GM12878 (cell line): ENCODE data around the gene CTXND2. TPM values are rescaled to one million over a fixed set of nuclear protein-coding genes. Genes with fewer than 3 reads are reported as not detected.
"Not testable (repeated sequence)": the region's sequence is repeated elsewhere in the genome, so short reads cannot be mapped to it uniquely, and the experiment has no call there.

Experiments
- ATAC-seq: fragments of 200-7000 bp; cut with Tn5 transposase; 3 replicates; pipeline ENCODE4 v1.9.1; 2020; ENCODE audit warnings: mild to moderate bottlenecking, moderate library complexity
- BruUV-seq: library from RNA; stranded (reverse); fragments of 400-500 nt; replicated peaks from 2 replicates; lab custom pipeline; 2021; lab: Mats Ljungman, UMichigan
- CTCF ChIA-PET: fragments of 300-600 bp; sonication (Branson Sonifier 250); formaldehyde crosslinking; extraction: SDS; loops from one replicate; lab custom pipeline; 2021; ENCODE audit warnings: inconsistent platforms; lab: Yijun Ruan, JAX
- POLR2A ChIA-PET: fragments of 350-600 bp; formaldehyde crosslinking; extraction: SDS; loops from one replicate; lab custom pipeline; 2021; ENCODE audit warnings: inconsistent platforms; lab: Charles Lee
- RAD21 ChIA-PET: fragments of 300-600 bp; sonication (Branson Sonifier 250); formaldehyde crosslinking; loops from one replicate; lab custom pipeline; 2023; ENCODE audit warnings: antibody characterized with exemption; ENCODE audit not compliant: unreplicated experiment; lab: Charles Lee
- SMC1A ChIA-PET: fragments of 300-600 bp; sonication (Branson Sonifier 250); formaldehyde crosslinking; loops from one replicate; lab custom pipeline; 2023; ENCODE audit not compliant: unreplicated experiment, uncharacterized antibody; lab: Charles Lee
- DNase-seq: peaks from one replicate; pipeline ENCODE4 v3.0.0-alpha.2; 2011; ENCODE audit warnings: low read depth, low spot score
- FAIRE-seq: peaks from 3 replicates; lab custom pipeline; 2011; peaks lifted over from hg19 to GRCh38; lab: Jason Lieb, UNC
- H2AFZ ChIP-seq: 2 replicates; pipeline ENCODE4 v1.6.0; 2011; ENCODE audit warnings: low read depth, low read length, control low read depth; ENCODE audit not compliant: control insufficient read depth
- H3K27ac ChIP-seq: 2 replicates; pipeline ENCODE4 v1.5.1; 2011; ENCODE audit warnings: control low read depth; ENCODE audit not compliant: control insufficient read depth, insufficient read depth
- H3K27me3 ChIP-seq, 2 experiments: replicated peaks in 1 of 2; 2 replicates each; pipeline versions ENCODE4 v1.6.0 to v1.6.1; 2011; ENCODE audit warnings: low read length in 1 of 2; ENCODE audit not compliant: control insufficient read depth in 2 of 2, insufficient read depth in 2 of 2
- H3K36me3 ChIP-seq, 2 experiments: 2 replicates each; pipeline ENCODE4 v1.5.1; 2011; ENCODE audit warnings: low read length in 1 of 2; ENCODE audit not compliant: control insufficient read depth in 2 of 2, insufficient read depth in 2 of 2
- H3K4me1 ChIP-seq: 2 replicates; pipeline ENCODE4 v1.6.1; 2011; ENCODE audit warnings: mild to moderate bottlenecking, low read length, moderate library complexity, mixed read lengths; ENCODE audit not compliant: control insufficient read depth, insufficient read depth
- H3K4me2 ChIP-seq: 2 replicates; pipeline ENCODE4 v1.6.0; 2011; ENCODE audit warnings: control low read depth; ENCODE audit not compliant: control insufficient read depth, insufficient read depth
- H3K4me3 ChIP-seq: fragments of 200-600 bp; sonication (generic); 2 replicates; pipeline ENCODE4 v1.5.1; 2016
- H3K79me2 ChIP-seq: 2 replicates; pipeline ENCODE4 v1.6.0; 2011; ENCODE audit warnings: low read length; ENCODE audit not compliant: control insufficient read depth, insufficient read depth
- H3K9ac ChIP-seq: 2 replicates; pipeline ENCODE4 v1.8.0; 2011; ENCODE audit warnings: low read length, control low read depth, mixed read lengths; ENCODE audit not compliant: control insufficient read depth, insufficient read depth
- H3K9me3 ChIP-seq: replicated peaks from 3 replicates; pipeline ENCODE4 v1.5.1; 2011; ENCODE audit warnings: mild to moderate bottlenecking, low read length; ENCODE audit not compliant: control insufficient read depth, insufficient read depth
- H4K20me1 ChIP-seq: 2 replicates; pipeline ENCODE4 v1.6.0; 2011; ENCODE audit not compliant: control insufficient read depth, insufficient read depth
- CBX3 ChIP-seq: fragments of 200-600 bp; sonication (generic); IDR thresholded peaks from 2 replicates; pipeline ENCODE4 v1.6.1; 2016; ENCODE audit warnings: low read depth, borderline replicate concordance
- CBX5 ChIP-seq: sonication (generic); IDR thresholded peaks from 2 replicates; pipeline ENCODE4 v1.6.1; 2016; ENCODE audit warnings: low read depth, moderate library complexity, mild to moderate bottlenecking, inconsistent platforms
- EZH2 ChIP-seq: IDR thresholded peaks from 2 replicates; pipeline ENCODE4 v1.6.1; 2012; ENCODE audit warnings: low read depth, mild to moderate bottlenecking, control low read depth, inconsistent platforms, low read length, borderline replicate concordance; ENCODE audit not compliant: control insufficient read depth
- POLR2AphosphoS5 ChIP-seq: IDR thresholded peaks from 2 replicates; pipeline ENCODE4 v1.6.1; 2011; ENCODE audit warnings: mild to moderate bottlenecking, low read length, inconsistent platforms
- RELA ChIP-seq: fragments of 450-650 bp; IDR thresholded peaks from 2 replicates; pipeline ENCODE4 v1.8.0; 2014; ENCODE audit warnings: borderline replicate concordance; ENCODE audit not compliant: partially characterized antibody
- SIX5 ChIP-seq: IDR thresholded peaks from 2 replicates; pipeline ENCODE4 v1.6.1; 2011; ENCODE audit warnings: mild to moderate bottlenecking, low read depth, low read length, moderate library complexity; ENCODE audit not compliant: severe bottlenecking
- TCF3 ChIP-seq: IDR thresholded peaks from 2 replicates; pipeline ENCODE4 v1.6.1; 2012; ENCODE audit warnings: low read depth, mild to moderate bottlenecking, low read length, borderline replicate concordance; ENCODE audit not compliant: insufficient read depth
- ZNF592 ChIP-seq: fragments of 450-650 bp; IDR thresholded peaks from 2 replicates; pipeline ENCODE4 v1.6.1; 2017; ENCODE audit warnings: mild to moderate bottlenecking, moderate library complexity
- WGBS: methylation state at CpG from one replicate; pipeline ENCODE4 v1.1.6; 2016; ENCODE audit warnings: low lambda C conversion rate; ENCODE audit not compliant: insufficient replicate concordance, insufficient coverage; ENCODE audit errors: missing lambda C conversion rate; 5-methylcytosine and 5-hydroxymethylcytosine counted together
- in situ Hi-C: fragments of 300-500 bp; cut with MboI; formaldehyde crosslinking; loops from 9 replicates; pipeline ENCODE4 v1.14.3; 2018; ENCODE audit warnings: mixed read lengths
- intact Hi-C: fragments of 100-400 bp; cut with micrococcal nuclease; formaldehyde crosslinking; loops from one replicate; pipeline ENCODE4 v1.14.2; 2022; ENCODE audit not compliant: unreplicated experiment
- polyA plus RNA-seq, 11 experiments: library from polyadenylated mRNA; depleted of rRNA in 4 of 11; unstranded in 6 of 11; stranded (reverse) in 5 of 11; fragments of >200 nt; fragmentation: Nextera tagmentation in 4 of 11; fragmentation: Illumina TruSeq in 1 of 11; extraction: Ambion mirVana in 4 of 11; extraction: Trizol in 1 of 11; gene quantifications; 1 replicate in 1 of 11; 2 replicates in 10 of 11; pipeline versions ENCODE4 v1.2.1 to v1.2.3, GENCODE V29; 2011 to 2016; ENCODE audit warnings: inconsistent platforms in 2 of 11, missing spikeins in 2 of 11, low read depth in 1 of 11
- total RNA-seq, 4 experiments: library from RNA; depleted of rRNA in 3 of 4; stranded (reverse); fragments of >200 nt in 3 of 4; fragmentation: Illumina TruSeq in 1 of 4; extraction: Trizol in 1 of 4; gene quantifications; 2 replicates each; pipeline versions ENCODE4 v1.2.1 to v1.2.3, GENCODE V29; 2013 to 2021
- TF ChIP-seq, protein P1 (sequence below): fragments of 150-350 bp; IDR thresholded peaks from 2 replicates; pipeline ENCODE4 v1.6.1; 2014; ENCODE audit warnings: mild to moderate bottlenecking, low read depth, low read length
- TF ChIP-seq, protein P2 (sequence below): fragments of 450-650 bp; formaldehyde crosslinking; IDR thresholded peaks from 2 replicates; pipeline ENCODE4 v1.4.0; 2020; ENCODE audit warnings: mild to moderate bottlenecking, moderate library complexity

CTXND2 gene
- total and polyA plus RNA-seq, 10 of the 15 experiments (the other 5 are each of a cell fraction or from before 2014, with no cell fraction given) = not detected

DNA sequence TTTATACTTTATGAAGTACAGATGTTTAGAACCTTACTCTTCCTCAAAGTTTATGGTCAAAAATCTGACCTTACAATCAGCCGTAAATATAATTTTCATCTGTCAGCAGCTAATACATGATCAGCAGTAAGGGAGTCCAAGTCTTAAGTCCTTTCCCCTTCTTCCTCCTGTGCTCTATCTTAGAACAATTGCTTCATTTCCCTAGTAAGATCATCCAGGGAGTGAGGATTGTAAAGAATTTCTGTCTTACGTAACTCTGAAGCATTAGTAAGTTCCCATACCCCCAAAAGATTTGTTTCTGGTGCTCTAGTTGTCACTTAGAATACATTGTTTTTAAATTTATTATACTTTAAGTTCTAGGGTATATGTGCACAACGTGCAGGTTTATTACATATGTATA, 41.4 kb downstream of the CTXND2 start (continued):
- TF ChIP-seq, protein P1, sequence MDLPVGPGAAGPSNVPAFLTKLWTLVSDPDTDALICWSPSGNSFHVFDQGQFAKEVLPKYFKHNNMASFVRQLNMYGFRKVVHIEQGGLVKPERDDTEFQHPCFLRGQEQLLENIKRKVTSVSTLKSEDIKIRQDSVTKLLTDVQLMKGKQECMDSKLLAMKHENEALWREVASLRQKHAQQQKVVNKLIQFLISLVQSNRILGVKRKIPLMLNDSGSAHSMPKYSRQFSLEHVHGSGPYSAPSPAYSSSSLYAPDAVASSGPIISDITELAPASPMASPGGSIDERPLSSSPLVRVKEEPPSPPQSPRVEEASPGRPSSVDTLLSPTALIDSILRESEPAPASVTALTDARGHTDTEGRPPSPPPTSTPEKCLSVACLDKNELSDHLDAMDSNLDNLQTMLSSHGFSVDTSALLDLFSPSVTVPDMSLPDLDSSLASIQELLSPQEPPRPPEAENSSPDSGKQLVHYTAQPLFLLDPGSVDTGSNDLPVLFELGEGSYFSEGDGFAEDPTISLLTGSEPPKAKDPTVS = no peak
- TF ChIP-seq POLR2AphosphoS5 = no peak
- no peak for TF ChIP-seq SIX5
- no peak for TF ChIP-seq RELA
- no peak for TF ChIP-seq ZNF592
- TF ChIP-seq, protein P2, sequence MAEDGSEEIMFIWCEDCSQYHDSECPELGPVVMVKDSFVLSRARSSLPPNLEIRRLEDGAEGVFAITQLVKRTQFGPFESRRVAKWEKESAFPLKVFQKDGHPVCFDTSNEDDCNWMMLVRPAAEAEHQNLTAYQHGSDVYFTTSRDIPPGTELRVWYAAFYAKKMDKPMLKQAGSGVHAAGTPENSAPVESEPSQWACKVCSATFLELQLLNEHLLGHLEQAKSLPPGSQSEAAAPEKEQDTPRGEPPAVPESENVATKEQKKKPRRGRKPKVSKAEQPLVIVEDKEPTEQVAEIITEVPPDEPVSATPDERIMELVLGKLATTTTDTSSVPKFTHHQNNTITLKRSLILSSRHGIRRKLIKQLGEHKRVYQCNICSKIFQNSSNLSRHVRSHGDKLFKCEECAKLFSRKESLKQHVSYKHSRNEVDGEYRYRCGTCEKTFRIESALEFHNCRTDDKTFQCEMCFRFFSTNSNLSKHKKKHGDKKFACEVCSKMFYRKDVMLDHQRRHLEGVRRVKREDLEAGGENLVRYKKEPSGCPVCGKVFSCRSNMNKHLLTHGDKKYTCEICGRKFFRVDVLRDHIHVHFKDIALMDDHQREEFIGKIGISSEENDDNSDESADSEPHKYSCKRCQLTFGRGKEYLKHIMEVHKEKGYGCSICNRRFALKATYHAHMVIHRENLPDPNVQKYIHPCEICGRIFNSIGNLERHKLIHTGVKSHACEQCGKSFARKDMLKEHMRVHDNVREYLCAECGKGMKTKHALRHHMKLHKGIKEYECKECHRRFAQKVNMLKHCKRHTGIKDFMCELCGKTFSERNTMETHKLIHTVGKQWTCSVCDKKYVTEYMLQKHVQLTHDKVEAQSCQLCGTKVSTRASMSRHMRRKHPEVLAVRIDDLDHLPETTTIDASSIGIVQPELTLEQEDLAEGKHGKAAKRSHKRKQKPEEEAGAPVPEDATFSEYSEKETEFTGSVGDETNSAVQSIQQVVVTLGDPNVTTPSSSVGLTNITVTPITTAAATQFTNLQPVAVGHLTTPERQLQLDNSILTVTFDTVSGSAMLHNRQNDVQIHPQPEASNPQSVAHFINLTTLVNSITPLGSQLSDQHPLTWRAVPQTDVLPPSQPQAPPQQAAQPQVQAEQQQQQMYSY (CRISPR knock-in tag) = no peak
- TF ChIP-seq CBX3 = no peak
- no peak for TF ChIP-seq TCF3
- no peak for TF ChIP-seq CBX5
- TF ChIP-seq EZH2 = no peak

GRCh38 chr1:150928775-150929174, 41.8 kb downstream of the CTXND2 start:
- DNase-seq, H3K27ac ChIP-seq, SMC1A ChIA-PET, H3K4me1 ChIP-seq, RAD21 ChIA-PET, H3K9ac ChIP-seq, FAIRE-seq, H4K20me1 ChIP-seq, CTCF ChIA-PET, H3K4me3 ChIP-seq, ATAC-seq, H3K9me3 ChIP-seq, BruUV-seq, in situ Hi-C loops, H2AFZ ChIP-seq, H3K4me2 ChIP-seq, H3K27me3 ChIP-seq: not testable (repeated sequence)
- intact Hi-C loops = loop anchor here (5.0 to 10.0 kb wide), 3 partner anchors 94 to 366 kb away; partner anchors contain the start of gene ENSA
- Histone ChIP-seq H3K36me3 (peaks cover 4 to 20% of the 10 kb centered on the region in 2 experiments), H3K79me2 (peaks cover 16% of the 10 kb centered on the region)
- 98% methylated on average over 5 of the region's 6 CpGs for WGBS
- POLR2A ChIA-PET = interaction anchor here (0.6 kb wide), 1 partner anchor 29 kb away, joined by 8 read pairs; no protein-coding TSS in a partner anchor
